Neural cell (in vitro differentiated cells): Measurements from ENCODE around the gene DGKI. TPM values are rescaled to one million over a fixed set of nuclear protein-coding genes. Genes with fewer than 3 reads are reported as not detected.

Experiments used
- H2AFZ ChIP-seq: fragments of 200-600, 300-800 bp; sonication (generic), shearing (Covaris generic); 2 replicates; pipeline ENCODE4 v1.6.0; 2014; ENCODE audit warnings: low read depth, mild to moderate bottlenecking, antibody characterized with exemption, low read length, moderate library complexity
- H3F3A ChIP-seq: fragments of 200-600 bp; shearing (Covaris generic); 2 replicates; pipeline ENCODE4 v1.6.1; 2016; ENCODE audit warnings: mild to moderate bottlenecking, moderate library complexity, mixed read lengths, antibody characterized with exemption, low read length; ENCODE audit not compliant: insufficient read depth, poor library complexity, severe bottlenecking
- H3K27ac ChIP-seq: fragments of 200-600, 300-800 bp; sonication (generic), shearing (Covaris generic); 2 replicates; pipeline ENCODE4 v1.5.1; 2014; ENCODE audit warnings: mild to moderate bottlenecking, low read length, moderate library complexity
- H3K27me3 ChIP-seq: fragments of 300-800, 200-600 bp; sonication (generic), shearing (Covaris generic); 2 replicates; pipeline ENCODE4 v1.6.0; 2014; ENCODE audit warnings: mild to moderate bottlenecking, low read depth, low read length, moderate library complexity; ENCODE audit not compliant: insufficient read depth
- H3K36me3 ChIP-seq: fragments of 300-800, 200-600 bp; sonication (generic), shearing (Covaris generic); 2 replicates; pipeline ENCODE4 v1.5.1; 2014; ENCODE audit warnings: mild to moderate bottlenecking, antibody characterized with exemption, low read length, moderate library complexity; ENCODE audit not compliant: insufficient read depth
- H3K4me2 ChIP-seq: fragments of 300-800, 200-600 bp; sonication (generic), shearing (Covaris generic); 2 replicates; pipeline ENCODE4 v1.6.0; 2014; ENCODE audit warnings: mild to moderate bottlenecking, low read length
- H3K4me3 ChIP-seq: fragments of 300-800, 200-600 bp; sonication (generic), shearing (Covaris generic); 2 replicates; pipeline ENCODE4 v1.5.1; 2014; ENCODE audit warnings: mild to moderate bottlenecking, low read length, moderate library complexity
- H3K79me2 ChIP-seq: fragments of 200-600 bp; shearing (Covaris generic); replicated peaks from 2 replicates; pipeline ENCODE4 v1.6.0; 2014; ENCODE audit warnings: mild to moderate bottlenecking, low read length, moderate library complexity; ENCODE audit not compliant: insufficient read depth
- H3K9ac ChIP-seq: fragments of 300-800, 200-600 bp; sonication (generic), shearing (Covaris generic); 2 replicates; pipeline ENCODE4 v1.6.1; 2016; ENCODE audit warnings: mild to moderate bottlenecking, low read length, mixed read lengths
- H3K9me2 ChIP-seq: fragments of 200-600 bp; shearing (Covaris generic); 2 replicates; pipeline ENCODE4 v1.6.1; 2016; ENCODE audit warnings: mild to moderate bottlenecking, low read length, mixed read lengths; ENCODE audit not compliant: insufficient read depth
- H3K9me3 ChIP-seq: fragments of 200-600, 300-800 bp; sonication (generic), shearing (Covaris generic); 2 replicates; pipeline ENCODE4 v1.6.1; 2016; ENCODE audit warnings: mild to moderate bottlenecking, mixed run types, low read length, moderate library complexity, mixed read lengths
- H4K20me1 ChIP-seq: fragments of 200-600 bp; shearing (Covaris generic); 2 replicates; pipeline ENCODE4 v1.6.1; 2016; ENCODE audit warnings: mild to moderate bottlenecking, mixed run types; ENCODE audit not compliant: insufficient read depth
- CTCF ChIP-seq: fragments of 450-650 bp; IDR thresholded peaks from 2 replicates; pipeline ENCODE4 v1.5.1; 2014; ENCODE audit warnings: antibody characterized with exemption, mild to moderate bottlenecking, moderate library complexity; ENCODE audit not compliant: poor library complexity, severe bottlenecking
- EP300 ChIP-seq: fragments of 450-650 bp; conservative IDR thresholded peaks from 2 replicates; pipeline ENCODE4 v1.6.1; 2014; ENCODE audit warnings: antibody characterized with exemption, mild to moderate bottlenecking, moderate library complexity; ENCODE audit not compliant: poor library complexity, severe bottlenecking
- EZH2 ChIP-seq: fragments of 200-600, 300-800 bp; shearing (Covaris generic), sonication (generic); IDR thresholded peaks from 2 replicates; pipeline ENCODE4 v1.6.1; 2014; ENCODE audit warnings: antibody characterized with exemption, low read length, borderline replicate concordance, mild to moderate bottlenecking; ENCODE audit not compliant: insufficient read depth, poor library complexity, severe bottlenecking
- MXI1 ChIP-seq: fragments of 450-650 bp; conservative IDR thresholded peaks from 2 replicates; pipeline ENCODE4 v1.6.1; 2014; ENCODE audit warnings: antibody characterized with exemption, mild to moderate bottlenecking; ENCODE audit not compliant: poor library complexity, severe bottlenecking
- POLR2AphosphoS5 ChIP-seq: IDR thresholded peaks from 2 replicates; pipeline ENCODE4 v1.6.1; 2012
- RAD21 ChIP-seq: fragments of 450-650 bp; conservative IDR thresholded peaks from 2 replicates; pipeline ENCODE4 v1.6.1; 2014; ENCODE audit warnings: antibody characterized with exemption, mild to moderate bottlenecking, moderate library complexity
- SMC3 ChIP-seq: fragments of 450-650 bp; conservative IDR thresholded peaks from 2 replicates; pipeline ENCODE4 v1.6.1; 2014; ENCODE audit warnings: antibody characterized with exemption, mild to moderate bottlenecking, moderate library complexity; ENCODE audit not compliant: poor library complexity
- TAF1 ChIP-seq: IDR thresholded peaks from 2 replicates; pipeline ENCODE4 v1.6.1; 2012; ENCODE audit warnings: low read depth
- polyA plus RNA-seq: library from polyadenylated mRNA; depleted of rRNA; stranded (reverse); fragments of >200 nt; gene quantifications from 2 replicates; pipeline ENCODE4 v1.2.3, GENCODE V29; 2014
- TF ChIP-seq, protein P1 (sequence below): IDR thresholded peaks from 2 replicates; pipeline ENCODE4 v1.6.1; 2012; ENCODE audit warnings: borderline replicate concordance

DGKI gene
- polyA plus RNA-seq, 1 donor from 2014 or later = 15.8 TPM

GRCh38 chr7:137755846-137756651, 90.7 kb downstream of the DGKI start:
- Histone ChIP-seq H2AFZ (no peak overlapping the region), H4K20me1 (no peaks in the 10 kb centered on the region), H3F3A (no peaks in the 10 kb centered on the region), H3K9me2 (no peaks in the 10 kb centered on the region), H3K9ac (no peak overlapping the region), H3K4me2 (no peak overlapping the region), H3K4me3 (peak overlapping the region; percentile 58), H3K27ac (no peak overlapping the region), H3K27me3 (no peaks in the 10 kb centered on the region), H3K36me3 (no peaks in the 10 kb centered on the region), H3K9me3 (no peaks in the 10 kb centered on the region), H3K79me2 (no peaks in the 10 kb centered on the region)
- TF ChIP-seq, protein P1, sequence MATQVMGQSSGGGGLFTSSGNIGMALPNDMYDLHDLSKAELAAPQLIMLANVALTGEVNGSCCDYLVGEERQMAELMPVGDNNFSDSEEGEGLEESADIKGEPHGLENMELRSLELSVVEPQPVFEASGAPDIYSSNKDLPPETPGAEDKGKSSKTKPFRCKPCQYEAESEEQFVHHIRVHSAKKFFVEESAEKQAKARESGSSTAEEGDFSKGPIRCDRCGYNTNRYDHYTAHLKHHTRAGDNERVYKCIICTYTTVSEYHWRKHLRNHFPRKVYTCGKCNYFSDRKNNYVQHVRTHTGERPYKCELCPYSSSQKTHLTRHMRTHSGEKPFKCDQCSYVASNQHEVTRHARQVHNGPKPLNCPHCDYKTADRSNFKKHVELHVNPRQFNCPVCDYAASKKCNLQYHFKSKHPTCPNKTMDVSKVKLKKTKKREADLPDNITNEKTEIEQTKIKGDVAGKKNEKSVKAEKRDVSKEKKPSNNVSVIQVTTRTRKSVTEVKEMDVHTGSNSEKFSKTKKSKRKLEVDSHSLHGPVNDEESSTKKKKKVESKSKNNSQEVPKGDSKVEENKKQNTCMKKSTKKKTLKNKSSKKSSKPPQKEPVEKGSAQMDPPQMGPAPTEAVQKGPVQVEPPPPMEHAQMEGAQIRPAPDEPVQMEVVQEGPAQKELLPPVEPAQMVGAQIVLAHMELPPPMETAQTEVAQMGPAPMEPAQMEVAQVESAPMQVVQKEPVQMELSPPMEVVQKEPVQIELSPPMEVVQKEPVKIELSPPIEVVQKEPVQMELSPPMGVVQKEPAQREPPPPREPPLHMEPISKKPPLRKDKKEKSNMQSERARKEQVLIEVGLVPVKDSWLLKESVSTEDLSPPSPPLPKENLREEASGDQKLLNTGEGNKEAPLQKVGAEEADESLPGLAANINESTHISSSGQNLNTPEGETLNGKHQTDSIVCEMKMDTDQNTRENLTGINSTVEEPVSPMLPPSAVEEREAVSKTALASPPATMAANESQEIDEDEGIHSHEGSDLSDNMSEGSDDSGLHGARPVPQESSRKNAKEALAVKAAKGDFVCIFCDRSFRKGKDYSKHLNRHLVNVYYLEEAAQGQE = peak; percentile 73
- TF ChIP-seq MXI1 = no peak
- peak; percentile 21 for TF ChIP-seq POLR2AphosphoS5
- no peak for TF ChIP-seq EZH2
- no peak for TF ChIP-seq TAF1
- TF ChIP-seq SMC3 = no peak
- TF ChIP-seq RAD21 = no peak
- TF ChIP-seq EP300 = no peak
- no peak for TF ChIP-seq CTCF

- H3K9me3 ChIP-seq = no peaks in the 10 kb centered on the region
- H3K4me3 ChIP-seq = peak overlapping the region; percentile 58
- no peaks in the 10 kb centered on the region for H4K20me1 ChIP-seq
- no peaks in the 10 kb centered on the region for H3K27me3 ChIP-seq
- H3K79me2 ChIP-seq = no peaks in the 10 kb centered on the region
- H3K4me2 ChIP-seq = peak overlapping the region; percentile 72
- no peaks in the 10 kb centered on the region for H3F3A ChIP-seq
- H2AFZ ChIP-seq = no peak overlapping the region
- H3K9ac ChIP-seq = peak overlapping the region; percentile 66
- H3K27ac ChIP-seq = peak overlapping the region; percentile 86
- no peaks in the 10 kb centered on the region for H3K9me2 ChIP-seq
- no peaks in the 10 kb centered on the region for H3K36me3 ChIP-seq
- TF ChIP-seq EZH2 (no peak), TAF1 (no peak), POLR2AphosphoS5 (no peak), MXI1 (no peak), CTCF (no peak), SMC3 (no peak), RAD21 (no peak), EP300 (no peak)
- TF ChIP-seq, protein P1 = no peak
Observed at GRCh38 chr7:137755427-137755826, 91.3 kb downstream of the DGKI start.
